HG02763 (cell line): ENCODE data around the gene SH2B2.

Source experiments
- ATAC-seq: cut with Tn5 transposase; IDR thresholded peaks from one replicate; pipeline ENCODE4 v1.9.1; 2021; ENCODE audit warnings: mild to moderate bottlenecking, moderate library complexity; ENCODE audit not compliant: unreplicated experiment

SH2B2 gene

DNA sequence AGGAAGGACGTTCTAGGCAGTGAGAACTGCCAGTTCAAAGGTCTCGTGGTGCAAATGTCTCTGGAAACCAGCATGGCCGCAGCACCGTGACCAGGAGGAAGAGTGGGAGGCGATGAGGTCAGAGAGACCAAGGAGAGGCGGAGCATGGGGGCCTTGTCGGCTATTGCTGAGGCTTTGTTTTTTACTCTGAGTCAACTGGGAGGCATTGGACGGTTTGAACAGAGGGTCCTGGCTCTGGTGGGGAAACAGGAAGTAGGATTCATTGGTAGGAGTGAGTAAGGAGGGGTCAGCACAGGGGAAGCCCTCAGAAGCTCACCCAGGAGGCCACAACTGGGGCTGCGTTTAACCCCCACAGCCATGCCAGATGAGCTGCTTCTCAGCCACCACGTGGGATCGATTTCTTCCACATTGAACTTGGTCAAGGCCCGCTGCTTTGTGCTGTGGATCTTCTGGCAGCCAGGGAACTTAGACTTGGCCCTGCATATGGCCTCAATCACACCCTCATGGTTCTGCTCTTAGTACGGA, 22.2 kb upstream of the SH2B2 start:
- no peak for ATAC-seq

DNA sequence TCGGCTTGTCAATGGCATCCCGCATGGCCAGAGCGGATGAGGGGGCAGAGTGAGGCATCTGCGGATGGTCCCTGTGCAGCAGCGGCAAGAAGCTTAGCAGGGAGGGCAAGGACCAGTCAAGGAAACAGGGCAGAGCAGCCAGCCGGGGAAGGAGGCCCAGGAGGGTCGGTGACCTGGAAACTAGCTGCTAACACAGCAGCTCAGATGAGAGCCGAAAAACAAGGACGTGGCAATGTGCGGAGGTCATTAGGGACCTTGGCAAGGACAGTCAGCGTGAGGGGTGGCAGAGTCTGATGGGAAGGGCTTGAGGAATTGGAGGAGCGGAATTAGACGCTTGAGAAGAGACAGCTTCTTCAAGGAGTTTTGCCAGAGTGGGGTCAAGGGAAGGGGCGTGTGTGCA, 20.1 kb upstream of the SH2B2 start:
- ATAC-seq = no peak

DNA sequence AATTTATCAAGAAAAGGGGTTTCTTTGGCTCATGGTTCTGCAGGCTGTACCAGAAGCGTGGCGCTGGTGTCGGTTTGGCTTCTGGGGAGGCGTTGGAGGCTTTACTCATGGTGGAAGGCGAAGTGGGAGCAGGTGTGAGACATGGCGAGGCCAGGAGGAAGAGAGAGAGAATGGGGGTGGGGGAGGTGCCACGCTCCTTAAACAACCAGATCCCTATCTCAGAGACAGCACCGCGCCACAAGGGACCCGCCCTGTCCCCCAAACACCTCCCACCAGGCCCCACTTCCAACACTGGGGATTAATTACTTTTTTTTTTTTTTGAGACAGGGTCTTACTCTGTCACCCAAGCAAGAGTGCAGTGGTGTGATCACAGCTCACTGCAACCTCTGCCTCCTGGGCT, 18.0 kb upstream of the SH2B2 start:
- no peak for ATAC-seq

DNA sequence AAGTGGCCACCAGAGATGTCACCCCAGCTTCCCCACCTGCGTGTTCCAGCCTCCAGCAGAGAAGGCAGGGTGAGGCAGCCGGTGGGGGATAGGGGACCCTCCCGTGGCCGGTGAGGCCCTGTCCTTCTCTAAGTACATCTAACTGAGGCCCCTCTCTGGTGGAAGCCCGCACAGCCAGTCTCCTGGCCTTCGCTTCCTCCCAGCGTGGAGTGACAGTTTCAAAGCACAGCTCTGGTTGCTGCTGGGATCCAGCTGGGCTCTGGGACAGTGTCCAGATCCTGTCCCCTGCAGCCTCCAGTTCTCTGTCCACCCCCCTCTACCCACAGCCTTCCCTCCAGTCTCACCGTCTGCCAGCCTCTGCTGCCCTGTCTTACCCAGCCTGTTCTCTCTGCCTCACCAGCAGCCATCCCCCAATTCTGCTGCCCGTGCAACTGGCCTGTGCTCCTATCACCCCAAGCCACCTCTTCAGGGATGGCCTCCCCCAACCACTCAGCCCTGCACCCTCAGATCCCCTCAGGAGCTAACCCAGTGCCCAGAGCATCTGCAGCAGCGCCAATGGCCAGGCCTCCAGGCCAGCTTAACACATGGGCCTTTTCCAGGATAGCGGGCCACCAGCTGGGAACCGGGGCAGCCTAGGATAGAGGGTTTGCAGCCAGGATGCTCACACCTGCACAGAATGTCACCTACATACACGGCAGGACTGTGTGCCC, 16.3 kb upstream of the SH2B2 start:
- no peak for ATAC-seq

DNA sequence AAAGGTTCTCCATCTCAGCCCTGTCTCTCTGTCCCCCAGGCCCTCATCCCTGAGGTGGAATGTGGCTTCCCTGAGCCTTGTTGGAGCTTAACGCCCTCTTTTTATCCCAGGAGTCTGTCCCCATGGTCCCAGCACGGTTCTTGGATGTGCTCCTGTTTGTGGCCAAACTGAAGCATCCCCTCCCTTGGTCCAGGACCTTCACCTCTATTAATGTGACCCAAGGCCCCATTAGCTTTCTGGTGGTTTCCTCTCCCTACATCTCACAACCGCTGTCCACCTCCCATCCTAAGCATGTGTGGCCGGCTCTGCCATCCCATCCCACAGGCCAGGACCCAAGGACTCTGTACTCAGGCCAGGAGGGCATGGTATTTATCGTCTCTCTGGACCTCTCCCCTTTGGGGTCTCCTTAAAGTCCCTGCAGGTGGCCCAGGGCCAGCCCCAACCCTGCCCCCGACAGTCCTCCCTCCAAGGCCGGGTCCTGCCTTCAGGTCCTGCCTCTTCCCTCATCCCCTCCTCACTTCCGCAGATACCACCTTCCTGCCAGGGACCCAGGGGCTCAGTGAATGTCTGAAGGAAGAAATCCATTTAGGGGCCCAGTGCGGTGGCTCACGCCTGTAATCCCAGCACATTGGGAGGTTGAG, 15.4 kb upstream of the SH2B2 start:
- no peak for ATAC-seq

DNA sequence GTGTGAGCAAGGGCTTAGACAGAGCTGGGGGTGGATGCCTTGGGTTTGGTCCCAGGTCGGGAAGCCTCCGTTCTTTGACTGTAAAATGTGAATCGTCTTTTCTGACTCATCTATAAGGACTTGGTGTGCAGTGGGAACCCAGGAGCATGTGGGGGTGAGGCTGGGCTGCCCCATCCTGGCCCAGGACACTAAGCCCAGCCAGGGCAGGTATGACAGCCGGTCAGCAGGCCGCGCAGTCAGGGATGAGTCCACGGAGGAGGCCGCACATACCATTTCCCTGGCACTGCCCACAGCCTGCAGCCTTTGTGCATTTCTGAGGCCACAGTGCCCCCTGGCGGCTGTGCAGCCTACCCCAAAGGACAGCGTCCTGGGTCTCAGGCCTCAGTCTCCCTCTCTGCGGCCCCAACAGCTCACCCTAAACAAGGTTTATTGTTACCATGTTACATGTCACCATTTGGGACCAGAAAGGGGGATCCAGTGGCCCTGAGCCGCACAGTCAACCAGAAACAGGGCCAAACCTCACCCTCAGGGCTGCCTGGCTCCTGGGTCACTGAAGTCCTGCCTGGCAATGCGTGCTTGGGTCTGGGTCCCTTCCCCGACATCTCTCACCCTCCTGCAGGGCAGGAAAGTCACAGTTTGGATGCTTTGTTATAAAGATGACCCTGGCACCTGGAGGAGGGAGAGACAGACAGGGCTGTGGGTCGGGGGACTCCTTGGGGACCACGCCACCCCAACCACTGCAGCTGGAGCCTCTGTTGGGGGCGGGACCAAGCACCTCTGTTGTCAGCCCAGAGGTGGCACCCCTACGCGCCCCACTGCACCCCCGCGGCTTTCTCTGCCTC, 14.4 kb upstream of the SH2B2 start:
- ATAC-seq = no peak

DNA sequence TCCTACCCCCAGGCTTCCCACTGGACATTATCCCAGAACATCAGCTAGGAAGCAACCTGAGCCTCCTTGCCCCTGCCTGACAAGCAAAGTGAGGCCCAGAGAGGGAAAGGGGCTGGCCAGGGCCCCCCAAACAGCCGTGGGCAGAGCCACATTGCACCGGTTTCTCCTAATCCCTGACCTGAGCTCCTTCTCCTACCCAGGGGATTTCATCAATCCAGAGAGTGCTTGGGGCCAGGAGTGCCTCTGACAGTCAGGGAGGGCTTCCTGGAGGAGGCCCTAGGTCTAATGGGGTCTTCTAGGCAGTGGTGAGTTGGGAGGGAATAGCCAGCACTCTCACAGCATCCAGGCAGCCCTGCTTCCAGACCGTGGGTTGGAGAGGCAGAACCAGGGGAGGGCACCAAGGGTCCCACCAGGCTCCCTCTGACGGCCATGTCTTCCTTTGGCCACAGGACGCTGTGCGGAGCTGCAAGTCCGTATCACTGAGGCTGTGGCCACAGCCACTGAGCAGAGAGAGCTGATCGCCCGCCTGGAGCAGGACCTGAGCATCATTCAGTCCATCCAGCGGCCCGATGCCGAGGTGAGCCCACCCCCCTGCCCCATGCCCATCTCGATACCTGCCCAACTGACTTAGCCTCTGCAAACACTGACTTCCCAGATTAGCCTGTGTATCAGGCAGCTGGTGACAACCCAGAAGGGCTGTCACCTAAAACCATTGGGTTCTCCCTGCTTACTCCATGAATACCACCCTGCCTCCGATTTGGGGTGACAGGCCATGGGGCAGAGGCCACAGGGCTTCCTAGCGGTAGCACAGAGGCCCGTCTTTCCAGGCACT, 13.5 kb upstream of the SH2B2 start:
- ATAC-seq = no peak

DNA sequence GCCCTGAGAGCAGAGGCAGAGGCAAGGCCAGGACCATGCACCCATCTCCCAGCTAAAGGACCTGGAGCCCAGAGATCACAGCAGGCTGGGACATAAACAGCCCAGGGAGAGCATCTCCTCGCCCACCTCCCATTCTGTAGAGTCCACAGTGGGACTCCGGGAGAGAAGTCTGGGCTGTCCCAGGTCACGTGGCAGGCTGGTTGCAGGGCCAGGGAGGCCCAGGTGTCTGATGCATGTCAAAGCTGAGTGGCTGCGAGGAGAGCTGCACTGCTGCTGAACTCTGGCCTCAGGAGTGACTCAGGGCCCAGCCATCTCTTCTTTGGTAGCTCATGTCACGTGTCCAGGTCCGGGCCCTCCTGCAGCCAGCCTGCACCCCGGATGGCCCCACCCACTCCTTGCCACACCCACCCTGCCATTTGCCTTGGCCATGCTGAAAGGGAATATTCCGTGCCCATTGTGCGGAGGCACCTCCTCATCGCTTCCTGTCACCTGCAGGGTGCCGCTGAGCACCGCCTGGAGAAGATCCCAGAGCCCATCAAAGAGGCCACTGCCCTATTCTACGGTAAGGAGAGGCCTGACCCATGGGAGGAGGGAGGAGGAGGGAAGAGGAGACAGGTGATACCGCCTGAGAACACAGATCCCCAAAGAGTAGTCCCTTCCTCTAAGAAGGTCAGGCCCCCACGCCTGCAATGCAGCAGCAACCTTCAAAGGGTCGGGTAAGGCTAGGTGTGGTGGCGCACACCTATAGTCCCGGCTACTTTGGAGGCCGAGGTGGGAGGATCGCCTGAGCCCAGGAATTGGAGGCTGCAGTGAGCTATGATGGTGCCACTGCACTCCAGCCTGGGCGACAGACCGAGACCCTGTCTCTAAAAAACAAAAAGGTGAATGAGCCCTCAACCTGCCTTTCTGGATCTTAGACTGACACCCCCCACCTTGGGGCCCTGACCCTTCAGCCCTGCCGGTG, 12.6 kb upstream of the SH2B2 start:
- ATAC-seq = no peak

DNA sequence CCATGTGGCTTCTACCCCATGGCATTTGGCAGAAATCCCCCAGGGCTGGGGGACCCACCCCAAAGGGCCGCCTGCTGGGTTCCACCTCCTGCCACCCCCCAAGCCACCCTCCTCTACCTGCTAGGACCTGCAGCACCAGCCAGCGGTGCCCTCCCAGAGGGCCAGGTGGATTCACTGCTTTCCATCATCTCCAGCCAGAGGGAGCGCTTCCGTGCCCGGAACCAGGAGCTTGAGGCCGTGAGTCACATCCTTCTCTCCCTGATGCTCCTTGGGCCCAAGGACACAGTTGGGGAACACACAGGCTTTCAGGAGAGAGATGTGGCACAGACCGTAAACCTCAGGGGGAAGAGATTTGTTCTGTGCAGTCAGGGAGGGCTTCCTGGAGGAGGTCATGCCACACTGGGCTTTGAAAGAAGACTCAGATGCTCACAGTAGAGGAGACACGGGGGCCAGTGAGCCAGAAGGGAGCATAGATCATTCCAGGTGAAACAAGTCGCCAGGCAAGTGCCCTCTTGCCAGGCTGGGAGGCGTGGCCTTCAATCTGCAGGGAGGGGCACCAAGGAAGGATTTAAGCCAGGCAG, 11.5 kb upstream of the SH2B2 start:
- no peak for ATAC-seq

DNA sequence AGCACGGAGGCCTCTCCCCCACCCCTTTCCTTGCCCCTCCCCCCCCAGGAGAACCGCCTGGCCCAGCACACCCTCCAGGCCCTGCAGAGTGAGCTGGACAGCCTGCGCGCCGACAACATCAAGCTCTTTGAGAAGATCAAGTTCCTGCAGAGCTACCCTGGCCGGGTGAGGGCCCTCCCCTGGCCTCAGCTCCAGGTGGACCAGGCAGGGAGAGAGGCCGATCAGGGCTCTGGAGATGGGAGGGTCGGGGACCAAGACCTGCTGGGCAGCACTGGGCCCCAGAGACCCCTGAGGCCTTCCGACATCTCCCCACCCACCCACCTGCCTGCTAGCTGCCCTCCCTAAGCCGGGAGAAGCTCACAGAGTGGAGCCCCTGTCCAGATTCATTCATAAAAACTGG, 8.8 kb upstream of the SH2B2 start:
- ATAC-seq = no peak

DNA sequence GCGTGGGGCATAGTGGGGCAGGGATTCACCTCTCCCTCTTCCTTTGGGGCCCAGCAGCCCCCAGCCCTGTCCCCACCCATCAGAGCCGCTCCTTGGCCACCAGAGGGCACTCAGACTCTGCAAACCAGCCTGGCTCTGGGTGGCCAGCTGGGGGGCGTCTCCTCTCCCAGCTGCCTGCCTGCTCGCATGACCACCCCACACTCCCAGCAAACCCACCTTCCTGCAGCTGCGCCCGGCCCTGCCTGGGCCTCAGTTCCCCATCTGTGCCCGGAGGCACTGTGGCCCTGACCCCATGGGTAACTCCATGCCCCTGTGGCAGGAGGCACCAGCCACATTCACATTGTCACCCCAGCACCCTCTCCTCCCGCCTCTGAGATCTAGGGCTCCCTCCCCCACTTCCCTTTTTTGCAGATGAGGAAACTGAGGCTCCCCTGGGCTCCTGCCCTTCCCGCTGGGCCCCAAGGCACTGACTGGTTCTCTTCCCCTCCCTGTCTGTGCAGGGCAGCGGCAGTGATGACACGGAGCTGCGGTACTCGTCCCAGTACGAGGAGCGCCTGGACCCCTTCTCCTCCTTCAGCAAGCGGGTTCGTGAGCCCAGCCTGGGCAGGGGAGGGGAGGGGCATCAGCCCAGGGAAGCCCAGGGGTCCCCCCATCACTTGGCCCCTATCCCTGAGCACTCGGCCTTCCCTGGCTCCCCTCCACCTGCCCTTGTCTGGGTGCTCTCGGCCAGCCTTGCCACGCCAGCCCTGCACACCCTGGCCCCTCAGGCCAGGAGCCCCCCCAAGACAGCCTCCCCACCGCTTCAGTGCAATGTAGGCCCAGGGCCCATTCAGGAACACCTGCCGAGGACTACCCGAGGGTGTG, 6.9 kb upstream of the SH2B2 start:
- ATAC-seq = peak; percentile 39

DNA sequence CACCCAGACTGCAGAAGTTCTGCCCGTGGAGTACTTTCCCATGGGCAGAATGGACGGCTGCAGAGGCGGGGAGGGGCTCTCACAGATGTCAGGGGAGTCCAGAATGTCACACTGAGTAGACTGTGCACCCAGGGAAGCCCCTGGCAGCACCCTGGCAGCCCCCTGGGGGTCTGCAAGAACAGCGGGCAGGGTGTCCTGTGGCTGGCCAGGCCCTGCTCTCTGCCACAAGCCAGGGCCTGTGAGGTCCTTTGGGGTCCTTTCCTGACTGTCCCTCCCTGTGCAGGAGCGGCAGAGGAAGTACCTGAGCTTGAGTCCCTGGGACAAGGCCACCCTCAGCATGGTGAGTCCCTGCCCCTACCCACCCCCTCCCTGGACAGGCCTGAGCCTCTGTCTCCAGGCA, 6.1 kb upstream of the SH2B2 start:
- ATAC-seq = no peak

DNA sequence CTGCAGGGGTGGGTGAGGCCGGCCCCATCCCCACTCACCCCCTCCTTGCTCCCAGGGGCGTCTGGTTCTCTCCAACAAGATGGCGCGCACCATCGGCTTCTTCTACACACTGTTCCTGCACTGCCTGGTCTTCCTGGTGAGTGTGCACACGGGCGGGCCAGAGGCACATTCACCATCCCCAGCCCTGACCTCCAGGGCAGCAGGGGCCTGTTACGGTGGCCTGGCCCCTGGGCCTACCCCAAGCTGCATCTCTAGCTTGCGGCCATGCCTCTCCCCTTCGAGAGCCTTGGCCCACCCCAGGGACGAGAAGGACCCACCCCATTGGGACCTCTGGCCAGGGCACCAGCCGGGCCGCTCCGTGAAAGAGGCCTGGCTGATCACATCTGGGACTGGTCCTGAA, 4.9 kb upstream of the SH2B2 start:
- ATAC-seq = no peak

DNA sequence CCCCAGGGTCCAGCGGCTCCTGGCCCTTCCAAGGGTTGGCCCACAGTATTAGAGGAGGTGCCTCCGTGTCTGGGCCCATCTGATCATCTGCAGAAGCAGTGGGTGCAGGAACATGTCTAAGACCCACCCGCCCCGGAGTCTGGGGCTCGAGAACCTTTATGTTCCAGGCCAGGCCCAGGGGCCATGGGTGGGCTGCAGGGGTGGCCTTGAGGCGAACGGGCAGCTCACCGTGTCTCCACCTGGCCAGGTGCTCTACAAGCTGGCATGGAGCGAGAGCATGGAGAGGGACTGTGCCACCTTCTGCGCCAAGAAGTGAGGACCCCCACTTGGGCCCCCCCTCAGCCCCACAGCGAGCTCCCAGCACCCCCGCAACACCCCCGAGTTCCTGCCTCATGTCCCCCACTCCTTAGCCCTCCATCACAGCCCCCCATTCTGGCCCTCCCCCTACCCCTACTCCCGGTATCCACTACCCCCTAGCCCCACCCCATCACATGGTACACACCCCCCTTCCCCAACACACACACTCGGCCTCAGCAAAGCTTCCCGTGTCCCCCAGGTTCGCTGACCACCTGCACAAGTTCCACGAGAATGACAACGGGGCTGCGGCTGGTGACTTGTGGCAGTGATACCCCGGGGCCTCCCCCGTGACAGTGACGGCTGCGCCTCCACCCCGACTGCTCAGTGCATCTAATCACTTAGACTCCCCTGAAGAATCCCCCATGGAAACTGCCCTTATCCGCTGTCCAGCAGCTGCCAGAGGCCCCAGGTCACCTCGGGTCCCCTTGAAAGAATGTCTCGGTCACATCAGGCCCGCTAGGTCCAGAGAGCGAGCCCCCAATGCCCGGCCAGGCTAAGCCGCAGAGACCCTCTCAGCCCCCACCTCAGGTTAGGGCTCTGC, 4.0 kb upstream of the SH2B2 start:
- ATAC-seq = no peak

DNA sequence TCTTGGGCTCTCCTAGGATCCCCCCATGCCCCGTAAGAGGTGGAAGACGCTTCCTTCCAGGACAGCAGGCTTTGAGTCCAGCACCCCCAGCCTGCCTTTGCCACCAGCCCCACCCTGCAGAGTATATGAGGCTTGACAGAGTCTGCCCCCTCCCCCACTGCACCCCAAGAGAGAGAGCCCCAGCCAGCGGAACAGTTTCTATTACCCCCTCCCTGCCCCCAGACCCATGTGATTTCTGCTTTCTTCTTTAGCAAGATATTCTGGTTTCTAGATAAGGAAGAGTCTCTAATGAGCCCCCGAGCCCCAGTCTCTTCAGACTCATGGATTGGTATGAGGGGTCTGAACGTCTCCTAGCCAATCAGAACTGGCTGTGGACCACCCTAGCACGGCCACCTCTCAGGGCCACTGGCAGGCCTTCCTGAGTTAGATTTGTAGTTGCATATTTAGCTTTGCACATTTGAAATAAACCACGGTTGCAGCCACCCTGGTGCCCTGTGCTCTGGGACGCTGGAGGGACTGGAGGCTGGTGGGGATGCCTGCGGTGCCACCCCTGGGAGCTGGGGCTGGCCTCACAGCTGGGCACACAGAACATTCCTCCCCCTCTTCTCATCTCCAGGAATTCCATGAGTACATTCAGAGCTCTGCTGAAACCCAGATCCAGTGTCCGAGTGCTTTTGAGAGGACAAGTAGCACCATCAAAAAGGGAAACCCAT, 3.0 kb upstream of the SH2B2 start:
- ATAC-seq = no peak

DNA sequence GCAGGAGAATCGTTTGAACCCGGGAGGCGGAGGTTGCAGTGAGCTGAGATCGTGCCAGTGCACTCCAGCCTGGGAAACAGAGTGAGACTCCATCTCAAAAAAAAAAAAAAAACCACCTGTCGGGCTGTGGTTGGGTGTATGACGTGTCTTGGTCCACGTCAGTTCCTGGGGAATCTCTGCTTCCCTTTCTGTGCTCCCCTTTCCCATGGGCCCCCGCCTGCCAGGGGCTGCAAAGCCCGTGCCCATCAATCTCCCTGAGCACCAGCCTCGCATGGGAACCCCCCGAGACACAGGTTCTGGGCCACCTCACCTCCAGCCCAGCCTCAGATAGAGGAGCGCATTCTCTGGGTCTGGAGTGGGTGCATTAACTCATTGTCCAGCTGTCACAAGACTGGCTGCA, 2.3 kb upstream of the SH2B2 start:
- ATAC-seq = no peak
